ENCODE results near the gene PER1. TPM values are rescaled to one million over a fixed set of nuclear protein-coding genes. Genes with fewer than 3 reads are reported as not detected.

The PER1 gene
- total and polyA plus RNA-seq, 10 of the 15 experiments (the other 5 are each of a cell fraction or from before 2014, with no cell fraction given), result 0.02 to 25.1 (median 5.4) TPM

DNA sequence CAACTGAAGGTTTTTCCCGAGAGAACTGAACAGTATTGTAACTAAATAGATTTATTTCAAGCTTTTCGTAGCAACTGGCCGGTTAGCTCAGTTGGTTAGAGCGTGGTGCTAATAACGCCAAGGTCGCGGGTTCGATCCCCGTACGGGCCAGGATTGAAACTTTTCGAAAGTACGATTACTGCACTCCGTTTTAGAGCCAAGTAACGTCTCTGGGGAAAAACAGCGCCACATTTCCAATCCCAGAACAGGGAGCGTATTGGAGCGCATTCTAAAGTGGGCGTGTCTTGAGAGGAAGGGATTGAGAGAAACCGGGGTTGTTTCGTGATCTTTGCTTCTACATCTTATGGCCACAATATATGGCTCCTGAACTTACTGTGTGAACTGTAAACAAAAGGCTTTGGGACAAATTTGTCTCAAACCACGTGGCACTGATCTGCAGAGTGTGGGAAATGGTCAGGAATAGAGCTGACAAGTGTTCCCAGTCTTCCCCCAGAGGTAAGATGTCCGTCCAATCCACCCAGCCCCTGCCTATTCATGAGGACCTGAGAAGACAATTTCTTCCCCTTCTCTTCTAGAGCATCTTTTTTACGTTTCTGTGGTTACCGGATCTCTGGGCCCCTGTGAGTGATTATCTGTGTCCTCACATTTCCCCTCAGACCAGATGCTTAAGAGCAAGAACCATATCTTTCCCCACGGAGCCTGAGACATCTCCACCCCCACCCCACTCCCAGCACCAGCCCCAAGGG, 35.5 kb upstream of the PER1 start (continued):
- TF ChIP-seq, protein P1, sequence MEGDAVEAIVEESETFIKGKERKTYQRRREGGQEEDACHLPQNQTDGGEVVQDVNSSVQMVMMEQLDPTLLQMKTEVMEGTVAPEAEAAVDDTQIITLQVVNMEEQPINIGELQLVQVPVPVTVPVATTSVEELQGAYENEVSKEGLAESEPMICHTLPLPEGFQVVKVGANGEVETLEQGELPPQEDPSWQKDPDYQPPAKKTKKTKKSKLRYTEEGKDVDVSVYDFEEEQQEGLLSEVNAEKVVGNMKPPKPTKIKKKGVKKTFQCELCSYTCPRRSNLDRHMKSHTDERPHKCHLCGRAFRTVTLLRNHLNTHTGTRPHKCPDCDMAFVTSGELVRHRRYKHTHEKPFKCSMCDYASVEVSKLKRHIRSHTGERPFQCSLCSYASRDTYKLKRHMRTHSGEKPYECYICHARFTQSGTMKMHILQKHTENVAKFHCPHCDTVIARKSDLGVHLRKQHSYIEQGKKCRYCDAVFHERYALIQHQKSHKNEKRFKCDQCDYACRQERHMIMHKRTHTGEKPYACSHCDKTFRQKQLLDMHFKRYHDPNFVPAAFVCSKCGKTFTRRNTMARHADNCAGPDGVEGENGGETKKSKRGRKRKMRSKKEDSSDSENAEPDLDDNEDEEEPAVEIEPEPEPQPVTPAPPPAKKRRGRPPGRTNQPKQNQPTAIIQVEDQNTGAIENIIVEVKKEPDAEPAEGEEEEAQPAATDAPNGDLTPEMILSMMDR (IDR thresholded peaks at IDR 0.05 in 2 of 3, conservative IDR thresholded peaks at IDR 0.05 in 1 of 3; ENCODE audit: control insufficient read depth in 2 of 3, extremely low read depth in 1 of 3, insufficient read depth in 1 of 3, low read depth in 3 of 3, low read length in 3 of 3), result 0 out of 6 replicates have a peak, but pooled peaks of 1 of the 3 experiments have one; percentile 2
- TF ChIP-seq RAD21 (IDR thresholded peaks at IDR 0.05; ENCODE audit: insufficient read depth, low read depth, low read length) (no peak), ZZZ3 (IDR thresholded peaks at IDR 0.05; ENCODE audit: control insufficient read depth, insufficient read length, low read depth) (no peak), CBX5 (IDR thresholded peaks at IDR 0.05; ENCODE audit: low read depth) (no peak; the same call in 1 of the 2 replicates), EED (IDR thresholded peaks at IDR 0.05; ENCODE audit: low read depth) (peak; percentile 37; the same call in 1 of the 2 replicates), NR2C1 (IDR thresholded peaks at IDR 0.05) (no peak), JUND (IDR thresholded peaks at IDR 0.05; ENCODE audit: low read depth, low read length) (no peak), CHD4 (IDR thresholded peaks at IDR 0.05) (no peak), YY1 (IDR thresholded peaks at IDR 0.05; ENCODE audit: low read depth, low read length) (peak; percentile 76), ETV6 (conservative IDR thresholded peaks at IDR 0.05 in 1 of 2, IDR thresholded peaks at IDR 0.05 in 1 of 2; ENCODE audit: borderline replicate concordance in 1 of 2, low read depth in 1 of 2) (no peak)
- TF ChIP-seq, protein P2, sequence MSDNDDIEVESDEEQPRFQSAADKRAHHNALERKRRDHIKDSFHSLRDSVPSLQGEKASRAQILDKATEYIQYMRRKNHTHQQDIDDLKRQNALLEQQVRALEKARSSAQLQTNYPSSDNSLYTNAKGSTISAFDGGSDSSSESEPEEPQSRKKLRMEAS (IDR thresholded peaks at IDR 0.05; ENCODE audit: low read depth, low read length), result no peak
- TF ChIP-seq, protein P3, sequence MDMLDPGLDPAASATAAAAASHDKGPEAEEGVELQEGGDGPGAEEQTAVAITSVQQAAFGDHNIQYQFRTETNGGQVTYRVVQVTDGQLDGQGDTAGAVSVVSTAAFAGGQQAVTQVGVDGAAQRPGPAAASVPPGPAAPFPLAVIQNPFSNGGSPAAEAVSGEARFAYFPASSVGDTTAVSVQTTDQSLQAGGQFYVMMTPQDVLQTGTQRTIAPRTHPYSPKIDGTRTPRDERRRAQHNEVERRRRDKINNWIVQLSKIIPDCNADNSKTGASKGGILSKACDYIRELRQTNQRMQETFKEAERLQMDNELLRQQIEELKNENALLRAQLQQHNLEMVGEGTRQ (IDR thresholded peaks at IDR 0.05; ENCODE audit: borderline replicate concordance, low read depth, low read length), result no peak
- TF ChIP-seq, protein P4, sequence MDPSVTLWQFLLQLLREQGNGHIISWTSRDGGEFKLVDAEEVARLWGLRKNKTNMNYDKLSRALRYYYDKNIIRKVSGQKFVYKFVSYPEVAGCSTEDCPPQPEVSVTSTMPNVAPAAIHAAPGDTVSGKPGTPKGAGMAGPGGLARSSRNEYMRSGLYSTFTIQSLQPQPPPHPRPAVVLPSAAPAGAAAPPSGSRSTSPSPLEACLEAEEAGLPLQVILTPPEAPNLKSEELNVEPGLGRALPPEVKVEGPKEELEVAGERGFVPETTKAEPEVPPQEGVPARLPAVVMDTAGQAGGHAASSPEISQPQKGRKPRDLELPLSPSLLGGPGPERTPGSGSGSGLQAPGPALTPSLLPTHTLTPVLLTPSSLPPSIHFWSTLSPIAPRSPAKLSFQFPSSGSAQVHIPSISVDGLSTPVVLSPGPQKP (IDR thresholded peaks at IDR 0.05; ENCODE audit: low read depth, low read length), result no peak
- TF ChIP-seq, protein P5, sequence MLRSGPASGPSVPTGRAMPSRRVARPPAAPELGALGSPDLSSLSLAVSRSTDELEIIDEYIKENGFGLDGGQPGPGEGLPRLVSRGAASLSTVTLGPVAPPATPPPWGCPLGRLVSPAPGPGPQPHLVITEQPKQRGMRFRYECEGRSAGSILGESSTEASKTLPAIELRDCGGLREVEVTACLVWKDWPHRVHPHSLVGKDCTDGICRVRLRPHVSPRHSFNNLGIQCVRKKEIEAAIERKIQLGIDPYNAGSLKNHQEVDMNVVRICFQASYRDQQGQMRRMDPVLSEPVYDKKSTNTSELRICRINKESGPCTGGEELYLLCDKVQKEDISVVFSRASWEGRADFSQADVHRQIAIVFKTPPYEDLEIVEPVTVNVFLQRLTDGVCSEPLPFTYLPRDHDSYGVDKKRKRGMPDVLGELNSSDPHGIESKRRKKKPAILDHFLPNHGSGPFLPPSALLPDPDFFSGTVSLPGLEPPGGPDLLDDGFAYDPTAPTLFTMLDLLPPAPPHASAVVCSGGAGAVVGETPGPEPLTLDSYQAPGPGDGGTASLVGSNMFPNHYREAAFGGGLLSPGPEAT (IDR thresholded peaks at IDR 0.05; ENCODE audit: low read depth), result no peak
- TF ChIP-seq, protein P6, sequence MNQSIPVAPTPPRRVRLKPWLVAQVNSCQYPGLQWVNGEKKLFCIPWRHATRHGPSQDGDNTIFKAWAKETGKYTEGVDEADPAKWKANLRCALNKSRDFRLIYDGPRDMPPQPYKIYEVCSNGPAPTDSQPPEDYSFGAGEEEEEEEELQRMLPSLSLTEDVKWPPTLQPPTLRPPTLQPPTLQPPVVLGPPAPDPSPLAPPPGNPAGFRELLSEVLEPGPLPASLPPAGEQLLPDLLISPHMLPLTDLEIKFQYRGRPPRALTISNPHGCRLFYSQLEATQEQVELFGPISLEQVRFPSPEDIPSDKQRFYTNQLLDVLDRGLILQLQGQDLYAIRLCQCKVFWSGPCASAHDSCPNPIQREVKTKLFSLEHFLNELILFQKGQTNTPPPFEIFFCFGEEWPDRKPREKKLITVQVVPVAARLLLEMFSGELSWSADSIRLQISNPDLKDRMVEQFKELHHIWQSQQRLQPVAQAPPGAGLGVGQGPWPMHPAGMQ (IDR thresholded peaks at IDR 0.05; ENCODE audit: borderline replicate concordance), result no peak
- TF ChIP-seq, protein P7, sequence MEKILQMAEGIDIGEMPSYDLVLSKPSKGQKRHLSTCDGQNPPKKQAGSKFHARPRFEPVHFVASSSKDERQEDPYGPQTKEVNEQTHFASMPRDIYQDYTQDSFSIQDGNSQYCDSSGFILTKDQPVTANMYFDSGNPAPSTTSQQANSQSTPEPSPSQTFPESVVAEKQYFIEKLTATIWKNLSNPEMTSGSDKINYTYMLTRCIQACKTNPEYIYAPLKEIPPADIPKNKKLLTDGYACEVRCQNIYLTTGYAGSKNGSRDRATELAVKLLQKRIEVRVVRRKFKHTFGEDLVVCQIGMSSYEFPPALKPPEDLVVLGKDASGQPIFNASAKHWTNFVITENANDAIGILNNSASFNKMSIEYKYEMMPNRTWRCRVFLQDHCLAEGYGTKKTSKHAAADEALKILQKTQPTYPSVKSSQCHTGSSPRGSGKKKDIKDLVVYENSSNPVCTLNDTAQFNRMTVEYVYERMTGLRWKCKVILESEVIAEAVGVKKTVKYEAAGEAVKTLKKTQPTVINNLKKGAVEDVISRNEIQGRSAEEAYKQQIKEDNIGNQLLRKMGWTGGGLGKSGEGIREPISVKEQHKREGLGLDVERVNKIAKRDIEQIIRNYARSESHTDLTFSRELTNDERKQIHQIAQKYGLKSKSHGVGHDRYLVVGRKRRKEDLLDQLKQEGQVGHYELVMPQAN (conservative IDR thresholded peaks at IDR 0.05), result peak; percentile 22; the same call in 1 of the 2 replicates
